Sciatic nerve (tissue), 2 donors: ENCODE measurements around the gene SEZ6L2. TPM values are rescaled to one million over a fixed set of nuclear protein-coding genes. Genes with fewer than 3 reads are reported as not detected.
"Not testable (repeated sequence)": the region's sequence is repeated elsewhere in the genome, so short reads cannot be mapped to it uniquely, and the experiment has no call there.

Experiments used
- ATAC-seq: fragments of 200-7000 bp; cut with Tn5 transposase; one replicate; pipeline ENCODE4 v1.9.1; 2020; ENCODE audit warnings: mild to moderate bottlenecking, moderate library complexity
- DNase-seq: peaks from one replicate; pipeline ENCODE4 v3.0.0-alpha.2; 2020; ENCODE audit warnings: low spot score
- intact Hi-C: fragments of 100-400 bp; cut with DNase I; formaldehyde crosslinking; loops from one replicate; pipeline ENCODE4 v1.14.2; 2022
- total RNA-seq: library from RNA; stranded (reverse); fragmentation: NEBNext Ultra II Directional; extraction: Animal tissue kit (Norgen Biotek cat#: 25700); gene quantifications from one replicate; pipeline ENCODE4 v1.2.1, GENCODE V29; 2021
- donor health status: DM: no; HTN: no; CAD: no.
- donor health status: DM: no; HTN: no; CAD: no.

Gene SEZ6L2
- total RNA-seq, 1 donor from 2014 or later: 3.1 TPM

- DNase-seq (no peak), ATAC-seq (no peak)
- intact Hi-C loops: no loop called here
Observed at GRCh38 chr16:29912087-29912486, 12.7 kb upstream of the SEZ6L2 start.

GRCh38 chr16:29911676-29912010 is 12.3 kb upstream of the SEZ6L2 start:
- ATAC-seq (no peak), DNase-seq (no peak)
- intact Hi-C loops: no loop called here

GRCh38 chr16:29910819-29911675 is 11.7 kb upstream of the SEZ6L2 start:
- ATAC-seq: no peak
- DNase-seq: no peak
- intact Hi-C loops: no loop called here

GRCh38 chr16:29909851-29910250 is 10.5 kb upstream of the SEZ6L2 start:
- intact Hi-C loops: loop anchor here (10.0 kb wide), 1 partner anchor 55 kb away; no protein-coding TSS in a partner anchor
- not testable (repeated sequence) for DNase-seq, ATAC-seq

- no peak for ATAC-seq
- no peak for DNase-seq
- intact Hi-C loops: loop anchor here (10.0 kb wide), 1 partner anchor 55 kb away; no protein-coding TSS in a partner anchor
Observed at GRCh38 chr16:29909391-29909790, 10.0 kb upstream of the SEZ6L2 start.

- ATAC-seq (no peak), DNase-seq (no peak)
- intact Hi-C loops: loop anchor here (10.0 kb wide), 1 partner anchor 54 kb away; no protein-coding TSS in a partner anchor
Observed at GRCh38 chr16:29908719-29909220, 9.4 kb upstream of the SEZ6L2 start.

- intact Hi-C loops: loop anchor here (10.0 kb wide), 1 partner anchor 53 kb away; no protein-coding TSS in a partner anchor
Observed at GRCh38 chr16:29907973-29908372, 8.6 kb upstream of the SEZ6L2 start.

GRCh38 chr16:29906520-29907244 is 7.3 kb upstream of the SEZ6L2 start:
- ATAC-seq (no peak), DNase-seq (no peak)
- intact Hi-C loops: loop anchor here (10.0 kb wide), 1 partner anchor 52 kb away; no protein-coding TSS in a partner anchor

More at GRCh38 chr16:29907973-29908372, 8.6 kb upstream of the SEZ6L2 start:
- ATAC-seq (no peak), DNase-seq (no peak)

- intact Hi-C loops: loop anchor here (10.0 kb wide), 1 partner anchor 51 kb away; no protein-coding TSS in a partner anchor
Observed at GRCh38 chr16:29905668-29906067, 6.3 kb upstream of the SEZ6L2 start.

GRCh38 chr16:29904947-29905346 is 5.6 kb upstream of the SEZ6L2 start:
- intact Hi-C loops: loop anchor here (10.0 kb wide), 1 partner anchor 50 kb away; no protein-coding TSS in a partner anchor
- no peak for DNase-seq

More at GRCh38 chr16:29905668-29906067, 6.3 kb upstream of the SEZ6L2 start:
- DNase-seq (no peak), ATAC-seq (no peak)

GRCh38 chr16:29903590-29903989 is 4.2 kb upstream of the SEZ6L2 start:
- DNase-seq: no peak
- no peak for ATAC-seq
- intact Hi-C loops: loop anchor here (10.0 kb wide), 1 partner anchor 49 kb away; no protein-coding TSS in a partner anchor

More at GRCh38 chr16:29904947-29905346, 5.6 kb upstream of the SEZ6L2 start:
- no peak for ATAC-seq

- ATAC-seq (no peak), DNase-seq (no peak)
- intact Hi-C loops: loop anchor here (10.0 kb wide), 1 partner anchor 47 kb away; no protein-coding TSS in a partner anchor
Observed at GRCh38 chr16:29901607-29901945, 2.2 kb upstream of the SEZ6L2 start.

GRCh38 chr16:29900888-29901606 is 1.7 kb upstream of the SEZ6L2 start:
- DNase-seq: no peak
- peak; percentile 5 for ATAC-seq
- intact Hi-C loops: loop anchor here (10.0 kb wide), 1 partner anchor 46 kb away; no protein-coding TSS in a partner anchor

- DNase-seq (peak; percentile 81), ATAC-seq (peak; percentile 83)
- intact Hi-C loops: loop anchor here (10.0 kb wide), 1 partner anchor 45 kb away; no protein-coding TSS in a partner anchor
Observed at GRCh38 chr16:29900102-29900887, 945 bp upstream of the SEZ6L2 start, which contains the start of gene ASPHD1. TSS of gene ASPHD1 (plus strand) at chr16:29900488. CDS start at chr16:29900972, 484 bp downstream.

GRCh38 chr16:29898804-29899515 is 390 bp downstream of the SEZ6L2 start:
- intact Hi-C loops: no loop called here
- DNase-seq: no peak
- no peak for ATAC-seq

GRCh38 chr16:29898135-29898803 is 1.1 kb downstream of the SEZ6L2 start:
- intact Hi-C loops: no loop called here
- ATAC-seq: no peak
- no peak for DNase-seq

- DNase-seq (no peak), ATAC-seq (no peak)
- intact Hi-C loops: no loop called here
Observed at GRCh38 chr16:29897333-29897732, 2.0 kb downstream of the SEZ6L2 start.
